Adipocyte (in vitro differentiated cells): ENCODE results near the gene AP2A2.
"Not testable (repeated sequence)": the region's sequence is repeated elsewhere in the genome, so short reads cannot be mapped to it uniquely, and the experiment has no call there.

Experiments
- DNase-seq: peaks from one replicate; pipeline ENCODE4 v3.0.0-alpha.2; 2015; ENCODE audit warnings: low read depth
- H3K27me3 ChIP-seq: replicated peaks from 2 replicates; pipeline ENCODE4 v1.7.0; 2013; ENCODE audit warnings: mild to moderate bottlenecking, low read length, moderate library complexity; ENCODE audit not compliant: control insufficient read depth, insufficient read depth
- H3K36me3 ChIP-seq: 2 replicates; pipeline ENCODE4 v1.7.0; 2013; ENCODE audit warnings: low read length, mild to moderate bottlenecking, moderate library complexity; ENCODE audit not compliant: control insufficient read depth, insufficient read depth, severe bottlenecking
- H3K4me1 ChIP-seq: 2 replicates; pipeline ENCODE4 v1.7.0; 2013; ENCODE audit warnings: mild to moderate bottlenecking, low read length, moderate library complexity; ENCODE audit not compliant: control insufficient read depth, insufficient read depth
- H3K4me3 ChIP-seq: 2 replicates; pipeline ENCODE4 v1.7.0; 2013; ENCODE audit warnings: mild to moderate bottlenecking, low read length, moderate library complexity
- H3K9ac ChIP-seq: 2 replicates; pipeline ENCODE4 v1.7.0; 2013; ENCODE audit warnings: mild to moderate bottlenecking, low read length, moderate library complexity
- H3K9me3 ChIP-seq: 2 replicates; pipeline ENCODE4 v1.7.0; 2013; ENCODE audit warnings: mild to moderate bottlenecking, low read length, moderate library complexity; ENCODE audit not compliant: control insufficient read depth

AP2A2 gene

GRCh38 chr11:959027-959426, 33.4 kb downstream of the AP2A2 start:
- no peaks in the 10 kb centered on the region for H3K9me3 ChIP-seq
- no peaks in the 10 kb centered on the region for H3K27me3 ChIP-seq
- peaks cover 39% of the 10 kb centered on the region for H3K36me3 ChIP-seq
- no peak overlapping the region for H3K9ac ChIP-seq
- no peaks in the 10 kb centered on the region for H3K4me1 ChIP-seq
- no peak for DNase-seq
- no peak overlapping the region for H3K4me3 ChIP-seq

DNA sequence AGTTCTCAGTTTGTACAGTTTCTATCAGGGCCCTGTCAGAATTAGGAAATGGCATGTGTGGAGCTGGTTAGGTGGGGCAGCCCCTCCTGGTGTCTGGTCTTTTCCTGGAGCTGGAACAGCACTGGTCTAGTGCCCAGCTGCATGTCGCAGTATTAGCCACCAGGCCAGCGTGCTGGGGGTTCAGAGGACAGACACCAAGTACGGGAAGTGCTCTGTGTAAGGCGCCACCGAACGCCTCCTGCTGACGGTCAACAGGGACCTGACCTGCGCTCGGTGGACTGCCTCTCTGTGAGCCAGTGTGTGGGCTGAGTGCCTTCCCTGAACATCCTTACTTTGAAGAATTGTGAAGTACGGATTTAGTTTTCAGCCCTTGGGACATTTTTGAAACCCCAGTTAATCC, 33.9 kb downstream of the AP2A2 start:
- DNase-seq: no peak
- no peak overlapping the region for H3K9ac ChIP-seq
- H3K9me3 ChIP-seq: no peaks in the 10 kb centered on the region
- no peaks in the 10 kb centered on the region for H3K4me1 ChIP-seq
- no peaks in the 10 kb centered on the region for H3K27me3 ChIP-seq
- peaks cover 45% of the 10 kb centered on the region for H3K36me3 ChIP-seq
- no peak overlapping the region for H3K4me3 ChIP-seq

GRCh38 chr11:961310-961920, 35.7 kb downstream of the AP2A2 start:
- not testable (repeated sequence) for H3K9ac ChIP-seq, DNase-seq, H3K9me3 ChIP-seq, H3K4me1 ChIP-seq, H3K4me3 ChIP-seq, H3K27me3 ChIP-seq
- peaks cover 44% of the 10 kb centered on the region for H3K36me3 ChIP-seq

GRCh38 chr11:961921-962320, 36.3 kb downstream of the AP2A2 start:
- Histone ChIP-seq H3K9ac (no peak overlapping the region), H3K36me3 (peaks cover 39% of the 10 kb centered on the region), H3K9me3 (no peaks in the 10 kb centered on the region), H3K4me3 (no peak overlapping the region), H3K4me1 (peaks cover 8% of the 10 kb centered on the region), H3K27me3 (no peaks in the 10 kb centered on the region)
- DNase-seq: no peak

GRCh38 chr11:962688-963087, 37.0 kb downstream of the AP2A2 start:
- H3K36me3 ChIP-seq: peaks cover 39% of the 10 kb centered on the region
- H3K9me3 ChIP-seq: no peaks in the 10 kb centered on the region
- no peaks in the 10 kb centered on the region for H3K27me3 ChIP-seq
- DNase-seq: no peak
- no peak overlapping the region for H3K9ac ChIP-seq
- H3K4me1 ChIP-seq: peaks cover 11% of the 10 kb centered on the region
- no peak overlapping the region for H3K4me3 ChIP-seq

DNA sequence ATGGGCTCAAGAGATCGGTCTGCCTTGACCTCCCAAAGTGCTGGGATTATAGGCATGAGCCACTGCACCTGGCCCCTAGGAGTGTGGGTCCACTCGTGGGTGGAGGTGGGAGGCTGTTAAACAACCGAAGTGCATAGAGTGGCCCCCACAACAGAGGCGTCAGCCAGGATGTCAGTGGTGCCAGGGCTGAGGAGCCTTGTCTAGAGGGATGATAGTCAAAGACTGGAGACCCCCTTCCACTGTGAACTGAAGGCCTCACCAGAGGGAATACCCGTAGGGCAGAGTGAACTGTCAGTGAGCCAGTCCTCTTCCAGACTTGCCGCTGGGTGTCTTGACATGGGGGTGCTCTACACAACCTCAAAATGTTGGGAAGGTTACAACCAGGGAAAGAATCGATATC, 38.2 kb downstream of the AP2A2 start:
- no peaks in the 10 kb centered on the region for H3K27me3 ChIP-seq
- DNase-seq: no peak
- H3K36me3 ChIP-seq: peaks cover 39% of the 10 kb centered on the region

GRCh38 chr11:965206-965775, 39.6 kb downstream of the AP2A2 start:
- Histone ChIP-seq H3K27me3 (no peaks in the 10 kb centered on the region), H3K9me3 (no peaks in the 10 kb centered on the region), H3K9ac (no peak overlapping the region), H3K36me3 (peaks cover 37% of the 10 kb centered on the region), H3K4me1 (peaks cover 20% of the 10 kb centered on the region), H3K4me3 (no peak overlapping the region)
- no peak for DNase-seq

More for the DNA sequence above, 38.2 kb downstream of the AP2A2 start:
- no peak overlapping the region for H3K9ac ChIP-seq
- H3K4me3 ChIP-seq: no peak overlapping the region
- H3K4me1 ChIP-seq: peaks cover 20% of the 10 kb centered on the region
- no peaks in the 10 kb centered on the region for H3K9me3 ChIP-seq

DNA sequence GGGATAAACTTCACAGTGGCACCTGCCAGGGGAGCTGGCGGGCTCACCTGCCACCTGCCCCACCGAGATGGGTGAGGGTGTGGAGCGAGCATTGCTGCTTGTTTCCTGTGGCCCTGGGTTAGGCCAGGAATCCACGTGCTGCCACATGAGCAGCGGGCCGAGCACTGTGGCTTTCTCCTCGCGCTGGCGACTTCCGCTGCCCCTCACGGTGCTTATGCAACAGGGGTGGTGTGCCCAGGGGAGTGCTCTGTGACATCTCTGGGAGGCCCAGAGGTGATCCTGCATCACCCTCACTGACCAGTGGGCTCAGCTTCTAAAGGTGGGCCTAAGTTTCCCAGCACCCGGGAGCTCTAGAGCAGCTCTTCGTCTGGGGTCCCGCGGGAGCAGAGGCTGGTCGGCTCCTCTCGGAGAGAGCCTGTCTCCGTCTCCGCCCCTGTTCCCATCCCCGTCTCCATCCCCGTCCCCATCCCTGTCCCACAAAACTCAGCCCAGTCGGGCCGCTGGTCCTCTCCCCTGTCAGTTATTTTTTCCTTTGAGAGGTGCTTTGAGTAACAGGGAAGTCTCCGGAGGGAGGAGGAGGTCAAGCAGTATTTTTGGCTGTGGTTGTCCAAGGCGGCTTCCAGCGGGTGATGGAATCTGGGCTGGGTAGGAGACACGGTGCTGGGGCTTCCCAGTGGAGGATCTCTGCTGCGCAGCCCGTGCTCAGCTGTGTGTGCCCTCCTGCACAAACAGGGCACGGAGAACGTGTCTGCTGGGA, 42.5 kb downstream of the AP2A2 start:
- Histone ChIP-seq H3K9ac (no peak overlapping the region), H3K36me3 (peaks cover 47% of the 10 kb centered on the region), H3K4me1 (peaks cover 20% of the 10 kb centered on the region), H3K9me3 (no peaks in the 10 kb centered on the region), H3K27me3 (no peaks in the 10 kb centered on the region), H3K4me3 (no peak overlapping the region)
- no peak for DNase-seq

- no peaks in the 10 kb centered on the region for H3K27me3 ChIP-seq
- H3K36me3 ChIP-seq: peaks cover 48% of the 10 kb centered on the region
- H3K4me3 ChIP-seq: no peak overlapping the region
- no peak overlapping the region for H3K9ac ChIP-seq
- peaks cover 20% of the 10 kb centered on the region for H3K4me1 ChIP-seq
- no peak for DNase-seq
- H3K9me3 ChIP-seq: no peaks in the 10 kb centered on the region
Observed at GRCh38 chr11:968822-969221, 43.2 kb downstream of the AP2A2 start.

DNA sequence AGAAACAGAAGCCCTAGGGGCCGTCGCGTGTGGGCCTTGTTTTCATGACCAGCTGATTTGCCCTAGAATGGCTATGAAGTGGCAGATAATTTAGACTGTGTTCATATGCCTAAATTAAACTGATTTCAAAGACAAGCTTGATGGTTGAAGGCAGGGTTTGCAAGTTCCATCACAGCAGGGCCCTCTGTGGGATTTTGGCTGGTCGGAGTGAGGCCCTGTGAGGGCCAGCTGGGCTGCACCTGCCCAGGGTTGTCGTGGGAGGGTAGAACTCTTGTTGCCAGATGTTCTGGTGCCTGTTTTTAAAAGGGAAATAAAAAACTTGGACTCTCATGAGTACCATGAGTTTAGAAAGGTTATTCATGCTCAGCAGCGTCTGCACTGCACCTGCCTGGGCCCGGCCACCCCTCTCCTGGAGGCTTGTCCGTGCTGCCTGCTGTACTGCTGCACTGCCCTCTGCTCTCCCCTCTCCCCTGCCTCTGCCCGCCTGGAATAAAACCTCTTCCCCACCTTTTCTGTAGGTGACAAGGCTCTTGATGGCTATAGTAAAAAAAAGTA, 44.1 kb downstream of the AP2A2 start:
- H3K27me3 ChIP-seq: no peaks in the 10 kb centered on the region
- no peak for DNase-seq

DNA sequence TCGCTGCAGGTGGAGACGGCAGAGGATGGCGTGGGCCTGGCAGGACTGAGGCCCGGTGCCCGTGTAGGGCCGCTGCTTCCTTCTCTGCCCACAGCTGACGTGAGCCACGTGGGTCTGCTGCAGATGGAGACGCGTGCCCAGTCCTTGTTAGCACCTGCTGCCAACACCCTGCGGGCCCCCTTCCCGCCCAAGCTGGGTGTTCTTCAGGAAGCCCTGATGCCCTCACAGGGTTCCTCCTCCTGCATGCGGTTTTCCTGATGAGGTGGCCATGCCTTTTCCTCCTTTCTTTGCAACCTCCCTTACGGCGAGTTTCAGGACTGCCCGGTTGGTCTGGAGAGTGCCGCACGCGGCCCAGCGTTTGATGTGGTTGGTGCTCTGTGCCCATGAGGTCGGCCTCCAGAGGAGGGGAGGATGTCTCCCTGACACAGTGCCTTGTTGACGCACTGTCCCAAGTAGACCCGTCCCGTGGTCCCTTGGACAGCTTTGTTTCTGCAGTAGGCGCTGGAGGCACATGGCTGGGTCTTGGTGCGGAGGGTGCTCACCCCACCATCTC, 44.7 kb downstream of the AP2A2 start:
- Histone ChIP-seq H3K4me3 (no peak overlapping the region), H3K4me1 (peaks cover 20% of the 10 kb centered on the region), H3K9me3 (no peaks in the 10 kb centered on the region), H3K9ac (no peak overlapping the region), H3K27me3 (no peaks in the 10 kb centered on the region), H3K36me3 (peaks cover 49% of the 10 kb centered on the region)
- DNase-seq: no peak

More for the DNA sequence above, 44.1 kb downstream of the AP2A2 start:
- Histone ChIP-seq H3K36me3 (peaks cover 43% of the 10 kb centered on the region), H3K4me1 (peaks cover 20% of the 10 kb centered on the region), H3K9ac (no peak overlapping the region), H3K4me3 (no peak overlapping the region), H3K9me3 (no peaks in the 10 kb centered on the region)
